NOMO-1 (cell line): ENCODE measurements around the gene KCTD14.
"Not testable (repeated sequence)": the region's sequence is repeated elsewhere in the genome, so short reads cannot be mapped to it uniquely, and the experiment has no call there.

Experiments used
- DNase-seq, 2 experiments: peaks; one replicate each; lab custom pipeline; 2025; ENCODE audit not compliant: unreplicated experiment in 2 of 2; lab: John Stamatoyannopoulos, UW

The KCTD14 gene

DNA sequence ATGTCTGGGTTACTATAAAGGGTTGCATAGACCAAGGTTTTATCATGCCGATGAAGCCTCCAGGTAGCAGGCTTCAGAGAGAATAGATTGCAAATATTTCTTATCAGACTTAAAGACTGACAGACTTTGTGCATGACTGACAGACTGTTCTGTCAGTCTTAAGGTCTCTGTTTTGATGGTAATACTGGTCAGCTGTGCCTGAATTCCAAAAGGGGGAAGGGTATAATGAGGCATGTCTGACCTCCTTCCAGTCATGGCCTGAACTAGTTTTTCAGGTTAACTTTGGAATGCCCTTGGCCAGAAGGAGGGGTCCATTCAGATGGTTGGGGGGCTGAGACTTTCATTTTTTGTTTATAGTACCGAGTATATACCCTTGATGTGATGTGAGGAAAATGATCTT, 4.7 kb upstream of the KCTD14 start:
- DNase-seq, result no peak

DNA sequence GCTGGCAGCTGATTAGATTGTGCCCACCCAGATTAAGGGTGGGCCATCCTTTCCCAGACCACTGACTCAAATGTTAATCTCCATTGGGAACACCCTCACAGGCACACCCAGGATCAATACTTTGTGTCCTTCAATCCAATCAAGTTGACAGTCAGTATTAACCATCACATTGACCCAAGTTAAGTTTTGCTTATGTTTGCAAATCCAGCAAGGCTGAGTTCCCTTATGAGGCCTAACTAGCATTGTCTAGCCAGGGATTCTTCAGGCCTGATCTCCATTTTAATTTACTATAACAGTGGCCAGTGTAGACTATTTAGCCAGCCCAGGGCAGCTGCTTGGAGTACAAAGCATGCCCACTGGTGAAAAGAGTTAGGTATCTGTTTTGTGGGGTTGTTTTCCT, 2.3 kb upstream of the KCTD14 start:
- no peak for DNase-seq

DNA sequence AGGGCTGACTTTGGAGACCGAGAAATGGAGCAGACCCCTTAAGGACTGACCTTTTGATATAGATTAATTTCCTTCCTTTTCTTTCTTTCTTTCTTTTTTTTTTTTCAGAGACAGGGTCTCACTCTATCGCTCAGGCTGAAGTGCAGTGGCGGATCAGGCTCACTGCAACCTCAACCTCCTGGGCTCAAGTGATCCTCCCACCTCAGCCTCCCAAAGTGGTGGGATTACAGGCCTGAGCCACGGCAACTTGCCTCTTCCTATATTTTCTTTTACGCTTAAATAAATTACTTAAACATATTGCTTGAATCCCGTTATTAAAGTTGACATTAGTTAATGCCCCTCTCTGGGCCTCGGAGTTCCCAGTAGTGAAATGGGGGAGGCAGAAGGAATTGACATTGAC, 350 bp upstream of the KCTD14 start:
- DNase-seq, result no peak

- DNase-seq, result no peak
Observed at GRCh38 chr11:78021611-78022010, 1.5 kb downstream of the KCTD14 start.

DNA sequence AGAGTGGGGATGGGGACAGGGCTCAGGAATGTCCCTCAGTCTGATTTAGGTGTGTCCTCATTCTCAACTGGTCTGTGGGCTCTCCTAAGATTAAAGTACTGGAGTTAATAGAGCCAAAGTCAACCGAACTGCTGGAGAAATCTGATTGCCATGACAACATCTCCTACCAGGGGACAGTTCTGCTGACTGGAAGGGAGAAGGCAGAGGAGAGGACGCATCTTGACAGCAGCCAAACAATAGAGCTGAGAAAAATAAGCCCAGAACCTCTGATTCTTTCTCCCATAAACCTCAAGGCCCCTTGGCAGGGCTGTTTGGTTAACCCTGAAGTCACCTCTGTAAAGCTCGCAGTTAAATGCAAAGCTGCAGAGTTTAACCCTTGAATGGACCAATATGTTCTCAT, 2.8 kb downstream of the KCTD14 start:
- DNase-seq, result no peak

DNA sequence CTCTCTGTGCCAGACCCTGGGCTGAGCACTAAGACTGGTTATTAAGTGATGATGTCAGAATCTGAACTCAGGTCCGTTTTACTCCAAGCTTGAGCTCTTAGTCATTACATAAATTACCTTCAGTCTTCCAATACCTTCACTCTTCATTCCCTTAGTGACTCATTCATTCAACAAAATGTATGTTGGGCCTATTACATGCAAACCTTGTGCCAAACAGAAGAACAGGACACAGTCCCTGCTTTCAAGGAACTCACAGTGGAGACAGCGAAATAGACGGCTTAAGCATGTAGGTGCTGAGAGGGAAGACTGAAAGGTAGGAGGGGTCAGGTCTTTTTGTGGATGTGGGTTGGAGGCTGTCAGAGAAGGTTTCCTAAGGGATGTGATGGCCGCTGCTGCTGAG, 3.3 kb downstream of the KCTD14 start:
- DNase-seq, result no peak

DNA sequence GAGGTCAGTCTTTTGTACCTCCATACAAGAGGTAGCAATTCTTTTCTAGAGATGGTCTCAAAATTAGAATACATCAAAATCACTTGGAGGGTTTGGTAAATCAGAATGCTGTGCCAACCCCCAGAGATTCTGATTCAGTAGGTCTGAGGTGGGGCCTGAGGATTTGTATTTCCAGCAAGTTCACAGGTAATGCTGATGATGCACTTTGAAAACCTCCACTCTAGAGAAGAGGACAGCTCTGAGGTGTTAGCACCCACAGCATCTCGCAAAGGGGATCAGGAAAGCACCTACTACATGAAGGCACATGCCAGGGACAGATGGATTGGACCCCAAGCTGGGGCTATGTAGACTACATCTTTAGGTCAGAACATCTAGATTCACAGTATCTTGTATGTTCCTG, 7.2 kb downstream of the KCTD14 start:
- no peak for DNase-seq

DNA sequence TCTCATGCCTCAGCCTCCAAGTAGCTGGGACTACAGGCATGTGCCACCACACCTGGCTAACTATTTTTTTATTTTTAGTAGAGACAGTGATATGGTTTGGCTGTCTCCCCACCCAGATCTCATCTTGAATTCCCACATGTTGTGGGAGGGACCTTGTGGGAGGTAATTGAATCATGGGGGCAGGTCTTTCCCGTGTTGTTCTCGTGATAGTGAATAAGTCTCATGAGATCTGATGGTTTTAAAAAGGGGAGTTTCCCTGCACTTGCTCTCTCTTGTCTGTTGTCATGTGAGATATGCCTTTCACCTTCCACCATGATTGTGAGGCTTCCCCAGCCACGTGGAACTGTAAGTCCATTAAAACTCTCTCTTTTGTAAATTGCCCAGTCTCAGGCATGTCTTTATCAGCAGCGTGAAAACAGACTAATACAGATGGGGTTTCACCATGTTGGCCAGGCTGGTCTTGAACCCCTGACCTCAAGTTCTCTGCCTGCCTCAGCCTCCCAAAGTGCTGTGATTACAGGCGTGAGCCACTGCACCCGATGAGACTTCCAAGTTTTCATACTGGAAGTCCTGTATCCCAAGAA, 8.0 kb downstream of the KCTD14 start:
- not testable (repeated sequence) for DNase-seq

GRCh38 chr11:78011301-78011700, 11.8 kb downstream of the KCTD14 start:
- no peak for DNase-seq

DNA sequence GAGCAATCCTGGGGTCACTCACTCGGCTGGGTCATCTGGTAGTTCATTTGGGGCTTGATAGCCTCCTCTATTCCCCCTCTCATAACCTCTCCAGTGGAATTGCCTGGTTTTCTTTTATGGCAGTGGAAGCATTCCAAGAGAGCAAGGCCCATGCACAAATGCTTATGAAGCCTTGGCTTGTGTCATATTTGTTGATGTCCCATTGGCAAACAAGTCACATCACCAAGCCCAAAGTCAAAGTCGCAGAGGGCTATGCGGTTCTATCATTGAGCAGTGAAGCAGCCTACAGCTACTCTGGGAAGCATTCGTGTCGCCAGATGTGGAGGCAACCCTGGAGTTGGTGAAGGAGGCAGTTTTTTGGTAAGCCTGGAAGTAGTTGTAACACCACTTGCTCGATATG, 12.3 kb downstream of the KCTD14 start:
- no peak for DNase-seq

DNA sequence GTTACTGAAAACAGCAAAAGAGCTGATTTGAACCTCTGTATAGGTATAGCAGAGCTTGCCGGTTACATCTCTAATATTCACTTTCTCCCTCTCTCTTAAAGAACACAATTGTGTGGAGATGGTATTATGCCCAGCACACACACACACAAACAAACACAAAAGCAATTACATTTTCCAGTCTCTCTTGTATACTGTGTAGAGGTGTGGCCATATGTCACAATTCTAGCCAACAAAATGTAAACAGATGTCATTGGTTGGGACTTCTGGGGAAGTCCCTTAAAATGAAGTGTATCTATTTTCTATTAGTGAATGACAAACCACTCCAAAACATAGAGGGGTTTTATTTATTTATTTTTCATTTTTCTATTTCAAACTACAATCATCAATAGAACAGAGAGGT, 12.8 kb downstream of the KCTD14 start:
- no peak for DNase-seq

GRCh38 chr11:78009062-78009461, 14.0 kb downstream of the KCTD14 start:
- DNase-seq, result no peak

DNA sequence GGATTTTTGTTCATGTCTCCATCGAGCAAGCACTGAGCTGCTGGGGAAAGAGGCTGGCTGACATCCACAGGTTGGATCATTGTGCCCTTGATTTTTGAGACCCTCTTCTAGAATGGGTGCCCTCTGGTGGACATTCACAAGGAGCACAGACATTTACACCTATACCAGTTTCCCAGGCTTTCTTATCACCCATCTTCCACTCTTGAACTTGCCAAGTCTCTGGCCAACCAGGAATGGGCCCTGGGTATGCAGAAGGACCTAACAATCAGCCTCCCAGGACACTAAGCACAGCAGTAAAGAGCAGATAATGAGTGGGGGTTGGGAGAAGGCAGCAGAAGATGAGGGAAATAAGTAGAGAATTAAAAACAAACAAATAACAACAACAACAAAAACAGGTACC, 22.9 kb downstream of the KCTD14 start:
- peak; percentile 33 to 67 for DNase-seq

- DNase-seq, result no peak
Observed at GRCh38 chr11:77999446-78000030, 23.5 kb downstream of the KCTD14 start.

- DNase-seq, result peak; percentile 99 to 100
Observed at GRCh38 chr11:77994434-77995362, 28.4 kb downstream of the KCTD14 start, which contains the start of gene INTS4. Gene INTS4 (minus strand): TSS chr11:77994668. CDS start chr11:77994643, 25 bp downstream.

GRCh38 chr11:77993902-77994301, 29.2 kb downstream of the KCTD14 start:
- no peak for DNase-seq

- DNase-seq, result no peak
Observed at GRCh38 chr11:77990981-77991380, 32.1 kb downstream of the KCTD14 start.

DNA sequence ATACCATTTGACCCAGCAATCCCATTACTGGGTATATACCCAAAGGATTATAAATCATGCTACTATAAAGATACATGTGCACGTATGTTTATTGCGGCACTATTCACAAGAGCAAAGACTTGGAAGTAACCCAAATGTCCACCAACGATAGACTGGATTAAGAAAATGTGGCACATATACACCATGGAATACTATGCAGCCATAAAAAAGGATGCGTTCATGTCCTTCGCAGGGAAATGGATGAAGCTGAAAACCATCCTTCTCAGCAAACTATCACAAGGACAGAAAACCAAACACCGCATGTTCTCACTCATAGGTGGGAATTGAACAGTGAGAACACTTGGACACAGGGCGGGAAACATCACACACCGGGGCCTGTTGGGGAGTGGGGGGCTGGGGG, 36.6 kb downstream of the KCTD14 start:
- not testable (repeated sequence) for DNase-seq

DNA sequence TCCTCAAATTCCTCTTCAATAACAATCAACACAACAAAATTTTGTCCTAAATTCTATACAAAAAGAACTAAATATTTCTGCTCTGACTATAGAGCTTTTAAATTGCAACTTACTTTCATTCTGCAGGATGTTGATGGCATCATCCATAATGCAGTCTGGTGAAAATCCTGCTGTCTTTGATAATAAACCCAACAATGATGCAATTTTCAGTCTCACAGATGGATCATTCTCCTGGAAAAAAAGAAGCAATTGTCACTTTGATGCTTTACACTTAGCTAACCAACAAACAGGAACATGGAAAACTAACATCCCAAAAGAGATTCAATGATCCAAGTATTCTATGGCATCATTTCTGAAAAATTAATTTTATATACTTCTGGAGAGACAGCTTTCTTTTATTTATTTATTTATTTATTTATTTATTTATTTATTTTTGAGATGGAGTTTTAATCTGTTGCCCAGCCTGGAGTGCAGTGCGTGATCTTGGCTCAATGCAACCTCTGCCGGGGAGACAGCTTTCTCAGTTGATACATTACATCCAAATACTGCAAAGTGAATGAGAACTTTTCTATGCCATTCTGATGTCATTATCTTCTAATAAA, 41.6 kb downstream of the KCTD14 start:
- DNase-seq, result no peak

DNA sequence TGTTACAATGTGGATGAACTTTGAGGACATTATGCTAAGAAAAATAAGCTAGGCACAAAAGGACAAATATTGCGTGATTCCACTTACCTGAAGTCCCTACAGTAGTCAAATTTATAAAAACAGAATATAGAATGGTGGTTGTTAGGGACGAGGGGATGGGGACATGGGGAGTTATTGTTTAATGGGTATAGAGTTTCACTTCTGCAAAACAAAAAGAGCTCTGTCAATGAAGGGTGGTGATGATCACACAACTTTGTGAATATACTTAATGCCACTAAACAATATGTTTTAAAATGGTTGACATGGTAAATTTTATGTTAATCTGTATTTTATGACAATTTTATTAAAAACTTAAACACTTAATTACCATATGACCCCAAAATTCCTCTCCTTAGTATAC, 54.7 kb downstream of the KCTD14 start:
- peak; percentile 21 to 34 for DNase-seq

DNA sequence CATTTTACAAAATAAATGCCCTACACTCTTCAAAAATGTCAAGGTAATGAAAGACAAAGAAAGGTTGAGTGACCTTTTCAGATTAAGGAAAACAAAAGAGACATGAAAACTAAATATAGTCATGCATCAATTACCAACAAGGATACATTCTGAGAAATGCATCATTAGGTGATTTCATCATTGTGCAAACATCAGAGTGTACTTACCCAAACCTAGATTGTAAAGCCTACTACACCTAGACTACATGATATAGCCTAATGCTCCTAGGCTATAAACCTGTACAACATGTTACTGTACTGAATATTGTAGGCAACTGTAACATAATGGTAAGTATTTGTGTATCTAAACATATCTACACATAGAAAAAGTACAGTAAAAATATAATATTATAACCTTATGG, 55.3 kb downstream of the KCTD14 start:
- DNase-seq, result no peak
